Osteocyte (in vitro differentiated cells): ENCODE results near the gene RAP1A. TPM values are rescaled to one million over a fixed set of nuclear protein-coding genes. Genes with fewer than 3 reads are reported as not detected.

Source experiments
- DNase-seq: peaks from one replicate; pipeline ENCODE4 v3.0.0; 2021; ENCODE audit warnings: mixed read lengths; ENCODE audit not compliant: unreplicated experiment; ENCODE audit errors: extremely low spot score
- H3K27ac Mint-ChIP-seq: one replicate; pipeline ENCODE4 v1.8.0; 2021; ENCODE audit warnings: mild to moderate bottlenecking, mixed read lengths; ENCODE audit not compliant: unreplicated experiment
- H3K27me3 Mint-ChIP-seq: one replicate; pipeline ENCODE4 v1.8.0; 2021; ENCODE audit warnings: mixed read lengths; ENCODE audit not compliant: unreplicated experiment
- H3K36me3 Mint-ChIP-seq: one replicate; pipeline ENCODE4 v1.8.0; 2021; ENCODE audit warnings: mixed read lengths; ENCODE audit not compliant: unreplicated experiment
- H3K4me1 Mint-ChIP-seq: one replicate; pipeline ENCODE4 v1.8.0; 2021; ENCODE audit warnings: mixed read lengths; ENCODE audit not compliant: unreplicated experiment
- H3K4me3 Mint-ChIP-seq: one replicate; pipeline ENCODE4 v1.8.0; 2021; ENCODE audit warnings: mild to moderate bottlenecking, moderate library complexity, mixed read lengths; ENCODE audit not compliant: unreplicated experiment
- H3K9me3 Mint-ChIP-seq: one replicate; pipeline ENCODE4 v1.8.0; 2021; ENCODE audit warnings: mixed read lengths; ENCODE audit not compliant: unreplicated experiment
- total RNA-seq: library from RNA; stranded (reverse); gene quantifications from 2 replicates; pipeline ENCODE4 v1.2.1, GENCODE V29; 2021
- TF ChIP-seq, protein P1 (sequence below): fragments of 200-600 bp; sonication (generic); IDR thresholded peaks from 2 replicates; pipeline ENCODE4 v1.5.0; 2021; ENCODE audit warnings: antibody characterized with exemption, mild to moderate bottlenecking, moderate library complexity

RAP1A gene
- total RNA-seq, 1 donor from 2014 or later, result 48.3 TPM

DNA sequence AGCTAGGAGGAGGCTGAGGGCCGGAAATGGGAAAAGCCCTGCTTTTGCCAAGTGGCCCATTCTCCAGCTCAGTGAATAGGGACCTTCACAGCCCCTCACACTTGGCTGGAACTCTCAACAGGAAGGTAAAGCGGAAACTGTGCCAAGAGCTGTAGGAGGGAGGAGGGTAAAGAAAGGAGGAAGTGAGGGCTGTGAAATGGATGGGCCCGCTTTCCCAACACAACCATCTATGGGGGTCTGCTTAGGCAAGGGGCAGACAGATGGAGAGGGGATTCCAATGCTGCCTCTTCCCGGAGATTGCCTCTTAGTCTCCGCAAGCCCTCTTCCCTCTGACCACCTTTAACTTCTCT is 114.4 kb downstream of the RAP1A start:
- Mint-ChIP-seq H3K4me1 (peaks cover 16% of the 10 kb centered on the region), H3K4me3 (no peak overlapping the region), H3K27ac (no peak overlapping the region), H3K36me3 (no peaks in the 10 kb centered on the region), H3K9me3 (no peaks in the 10 kb centered on the region), H3K27me3 (no peaks in the 10 kb centered on the region)
- DNase-seq, result no peak
- TF ChIP-seq, protein P1, sequence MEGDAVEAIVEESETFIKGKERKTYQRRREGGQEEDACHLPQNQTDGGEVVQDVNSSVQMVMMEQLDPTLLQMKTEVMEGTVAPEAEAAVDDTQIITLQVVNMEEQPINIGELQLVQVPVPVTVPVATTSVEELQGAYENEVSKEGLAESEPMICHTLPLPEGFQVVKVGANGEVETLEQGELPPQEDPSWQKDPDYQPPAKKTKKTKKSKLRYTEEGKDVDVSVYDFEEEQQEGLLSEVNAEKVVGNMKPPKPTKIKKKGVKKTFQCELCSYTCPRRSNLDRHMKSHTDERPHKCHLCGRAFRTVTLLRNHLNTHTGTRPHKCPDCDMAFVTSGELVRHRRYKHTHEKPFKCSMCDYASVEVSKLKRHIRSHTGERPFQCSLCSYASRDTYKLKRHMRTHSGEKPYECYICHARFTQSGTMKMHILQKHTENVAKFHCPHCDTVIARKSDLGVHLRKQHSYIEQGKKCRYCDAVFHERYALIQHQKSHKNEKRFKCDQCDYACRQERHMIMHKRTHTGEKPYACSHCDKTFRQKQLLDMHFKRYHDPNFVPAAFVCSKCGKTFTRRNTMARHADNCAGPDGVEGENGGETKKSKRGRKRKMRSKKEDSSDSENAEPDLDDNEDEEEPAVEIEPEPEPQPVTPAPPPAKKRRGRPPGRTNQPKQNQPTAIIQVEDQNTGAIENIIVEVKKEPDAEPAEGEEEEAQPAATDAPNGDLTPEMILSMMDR, result no peak

DNA sequence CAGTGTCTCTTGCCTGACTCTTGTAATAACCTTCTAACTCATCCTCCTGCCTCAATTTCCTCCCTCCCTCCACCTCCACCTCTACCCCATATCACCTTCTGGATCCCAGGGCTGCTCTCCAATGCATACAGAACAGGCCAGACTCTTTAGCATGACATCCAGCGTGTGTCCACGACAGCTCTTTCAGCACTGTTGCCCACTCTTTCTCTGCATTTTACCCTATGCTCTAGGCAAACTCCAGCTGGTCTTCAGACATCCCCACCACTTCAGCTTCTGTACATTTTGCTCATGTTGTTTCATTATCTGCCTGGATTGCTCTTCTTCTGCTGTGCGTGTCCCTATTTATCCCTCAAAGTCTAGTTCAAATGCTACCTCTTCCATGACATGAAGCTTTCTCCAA is 114.8 kb downstream of the RAP1A start:
- Mint-ChIP-seq H3K27ac (no peak overlapping the region), H3K9me3 (no peaks in the 10 kb centered on the region), H3K27me3 (no peaks in the 10 kb centered on the region), H3K4me1 (peaks cover 16% of the 10 kb centered on the region), H3K4me3 (no peak overlapping the region), H3K36me3 (no peaks in the 10 kb centered on the region)
- TF ChIP-seq, protein P1, result no peak
- peak; percentile 30 for DNase-seq

DNA sequence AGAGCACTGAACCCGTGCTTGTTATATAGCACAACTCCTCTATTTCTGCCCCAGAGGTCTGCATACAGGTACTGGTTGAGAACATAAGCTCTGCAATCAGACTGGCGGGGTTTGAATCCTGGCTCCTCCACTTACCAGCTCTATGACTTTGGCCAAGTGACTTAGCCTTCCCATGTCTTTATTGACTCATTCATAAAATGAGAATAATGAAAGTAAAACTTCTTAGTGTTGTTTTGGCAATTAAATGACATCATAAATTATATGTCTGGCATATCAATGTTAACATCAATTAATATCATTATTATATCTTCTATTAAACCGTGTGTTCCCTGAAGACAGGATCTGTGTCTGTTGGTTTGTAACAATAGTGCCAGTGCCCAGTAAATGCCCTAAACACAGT is 115.3 kb downstream of the RAP1A start:
- Mint-ChIP-seq H3K36me3 (no peaks in the 10 kb centered on the region), H3K27ac (no peak overlapping the region), H3K9me3 (no peaks in the 10 kb centered on the region), H3K27me3 (no peaks in the 10 kb centered on the region), H3K4me3 (no peak overlapping the region), H3K4me1 (peaks cover 18% of the 10 kb centered on the region)
- TF ChIP-seq, protein P1, result no peak
- DNase-seq, result peak; percentile 38

DNA sequence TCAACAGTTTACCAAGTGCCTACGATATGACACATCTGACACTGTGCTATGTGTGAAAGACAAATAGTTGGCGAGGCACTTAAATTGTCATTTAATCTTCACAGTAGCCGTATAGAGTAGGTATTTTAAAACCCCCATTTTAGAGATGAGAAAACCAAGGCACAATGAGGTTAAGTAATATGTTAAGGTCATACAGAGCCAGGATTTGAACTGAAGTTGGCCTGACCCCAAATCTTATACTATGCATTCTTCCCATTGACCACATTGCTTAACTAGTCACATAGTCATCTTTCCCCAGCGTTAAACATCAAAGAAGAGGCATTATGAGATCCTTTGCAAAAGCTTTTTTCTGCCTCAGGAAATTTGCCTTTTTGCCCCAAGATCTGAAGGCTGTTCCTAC is 115.7 kb downstream of the RAP1A start:
- H3K9me3 Mint-ChIP-seq, result no peaks in the 10 kb centered on the region
- no peak overlapping the region for H3K27ac Mint-ChIP-seq
- no peaks in the 10 kb centered on the region for H3K36me3 Mint-ChIP-seq
- no peak for DNase-seq
- TF ChIP-seq, protein P1, result no peak
- no peak overlapping the region for H3K4me3 Mint-ChIP-seq
- H3K27me3 Mint-ChIP-seq, result no peaks in the 10 kb centered on the region
- H3K4me1 Mint-ChIP-seq, result peaks cover 20% of the 10 kb centered on the region

DNA sequence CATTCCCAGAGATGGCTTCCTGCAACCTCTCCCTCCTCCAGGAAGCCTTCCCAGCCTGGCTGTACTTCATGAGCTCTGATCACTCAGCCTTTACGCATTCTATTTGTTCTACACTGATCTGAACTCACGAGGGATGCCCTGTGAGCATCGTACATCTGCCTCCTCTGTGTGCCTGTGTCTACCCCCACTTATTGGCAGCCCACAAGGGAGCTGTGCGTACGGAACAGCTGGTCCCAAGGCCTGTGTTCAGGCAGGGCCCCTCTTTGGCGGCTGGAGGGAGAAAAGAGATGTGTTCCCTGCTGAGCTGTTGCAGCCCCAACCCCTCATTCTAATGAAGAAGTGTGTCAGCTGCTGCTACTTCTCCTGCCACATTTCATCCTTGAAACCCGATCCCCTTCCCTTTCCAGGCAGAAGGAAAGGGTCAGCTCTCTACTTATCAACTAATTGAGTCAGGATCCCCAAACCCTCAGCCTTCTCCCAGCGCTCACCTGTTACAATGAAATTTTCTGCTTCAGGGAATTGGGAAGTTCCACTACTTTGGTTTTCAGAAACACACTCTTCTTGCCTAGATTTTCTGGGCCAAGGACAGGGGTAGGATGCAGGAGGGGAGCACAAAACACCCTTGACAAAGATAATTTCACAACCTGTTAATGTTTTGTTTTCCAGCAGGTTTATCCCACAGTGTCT is 116.4 kb downstream of the RAP1A start:
- no peak overlapping the region for H3K27ac Mint-ChIP-seq
- TF ChIP-seq, protein P1, result no peak
- H3K27me3 Mint-ChIP-seq, result no peaks in the 10 kb centered on the region
- H3K4me1 Mint-ChIP-seq, result peaks cover 22% of the 10 kb centered on the region
- no peak for DNase-seq
- H3K9me3 Mint-ChIP-seq, result no peaks in the 10 kb centered on the region
- H3K36me3 Mint-ChIP-seq, result no peaks in the 10 kb centered on the region
- H3K4me3 Mint-ChIP-seq, result no peak overlapping the region
